HCT116 (cell line): ENCODE results near the gene FES. TPM values are rescaled to one million over a fixed set of nuclear protein-coding genes. Genes with fewer than 3 reads are reported as not detected.

Experiments
- ATAC-seq: fragments of 200-7000 bp; cut with Tn5 transposase; 2 replicates; pipeline ENCODE4 v1.9.1; 2020; ENCODE audit warnings: mild to moderate bottlenecking, moderate library complexity
- BruUV-seq: library from RNA; stranded (reverse); fragments of 400-500 nt; replicated peaks from 2 replicates; lab custom pipeline; 2021; lab: Mats Ljungman, UMichigan
- CTCF ChIA-PET: fragments of 300-600 bp; sonication (Branson Sonifier 250); formaldehyde crosslinking; loops from one replicate; lab custom pipeline; 2021; ENCODE audit warnings: antibody characterized with exemption; lab: Charles Lee
- POLR2A ChIA-PET: fragments of 300-600, 350-600 bp; sonication (Branson Sonifier 250); formaldehyde crosslinking; loops from one replicate; lab custom pipeline; 2021; ENCODE audit warnings: antibody characterized with exemption; lab: Charles Lee
- RAD21 ChIA-PET, 2 experiments: fragments of 300-600 bp; sonication (Branson Sonifier 250); formaldehyde crosslinking; loops; one replicate each; lab custom pipeline; 2023; ENCODE audit warnings: low total read pairs in 2 of 2; ENCODE audit not compliant: uncharacterized antibody in 2 of 2, unreplicated experiment in 2 of 2, low non-redundant PET in 1 of 2; lab: Charles Lee
- DNase-seq: peaks from one replicate; pipeline ENCODE4 v3.0.0-alpha.2; 2010; ENCODE audit warnings: low read depth, low spot score
- H2AFZ ChIP-seq: fragments of 200-600 bp; shearing (Covaris generic), sonication (generic); 2 replicates; pipeline ENCODE4 v1.6.1; 2017; ENCODE audit warnings: low read depth, mixed run types, mixed read lengths, antibody characterized with exemption, low read length; ENCODE audit not compliant: poor library complexity, severe bottlenecking
- H3K27ac ChIP-seq: 2 replicates; pipeline ENCODE4 v1.5.1; 2012; ENCODE audit warnings: low read depth, low read length
- H3K27me3 ChIP-seq: fragments of 200-600 bp; sonication (generic); 2 replicates; pipeline ENCODE4 v1.6.1; 2016; ENCODE audit warnings: mixed run types, low read length, mixed read lengths; ENCODE audit not compliant: insufficient read depth
- H3K36me3 ChIP-seq, 2 experiments: fragments of 200-500 bp in 1 of 2; fragments of 200-600 bp in 1 of 2; sonication (Bioruptor generic) in 1 of 2; sonication (generic) in 1 of 2; 2 replicates each; pipeline versions ENCODE4 v1.5.1 to v1.6.1; 2014 to 2016; ENCODE audit warnings: low read length in 2 of 2, inconsistent platforms in 1 of 2, mixed read lengths in 1 of 2, mixed run types in 1 of 2; ENCODE audit not compliant: insufficient read depth in 2 of 2, control insufficient read depth in 1 of 2
- H3K4me1 ChIP-seq, 2 experiments: fragments of 200-600 bp in 1 of 2; sonication (generic) in 1 of 2; 2 replicates each; pipeline versions ENCODE4 v1.5.1 to v1.6.1; 2012 to 2017; ENCODE audit warnings: low read length in 2 of 2, inconsistent platforms in 1 of 2, mild to moderate bottlenecking in 1 of 2, mixed read lengths in 1 of 2, mixed run types in 1 of 2, moderate library complexity in 1 of 2; ENCODE audit not compliant: insufficient read depth in 2 of 2, control insufficient read depth in 1 of 2
- H3K4me2 ChIP-seq: fragments of 200-600 bp; sonication (generic); 2 replicates; pipeline ENCODE4 v1.6.1; 2017; ENCODE audit warnings: mixed run types, low read length, mixed read lengths
- H3K4me3 ChIP-seq, 2 experiments: fragments of 200-600 bp in 1 of 2; sonication (generic) in 1 of 2; replicated peaks in 1 of 2; 2 replicates each; pipeline ENCODE4 v1.5.1; 2011 to 2016; ENCODE audit warnings: low read length in 2 of 2, control low read depth in 1 of 2, low read depth in 1 of 2, mild to moderate bottlenecking in 1 of 2, mixed read lengths in 1 of 2, mixed run types in 1 of 2
- H3K79me2 ChIP-seq: fragments of 200-600 bp; sonication (generic); 2 replicates; pipeline ENCODE4 v1.6.1; 2017; ENCODE audit warnings: mild to moderate bottlenecking, mixed run types, low read length, moderate library complexity, mixed read lengths; ENCODE audit not compliant: insufficient read depth
- H3K9ac ChIP-seq: fragments of 200-600 bp; sonication (generic); 2 replicates; pipeline ENCODE4 v1.6.1; 2016; ENCODE audit warnings: low read length, mixed read lengths
- H3K9me2 ChIP-seq: fragments of 200-600 bp; sonication (generic), shearing (Covaris generic); 2 replicates; pipeline ENCODE4 v1.6.1; 2017; ENCODE audit warnings: mixed run types, mild to moderate bottlenecking, moderate library complexity; ENCODE audit not compliant: insufficient read depth
- H3K9me3 ChIP-seq, 2 experiments: fragments of 200-500 bp in 1 of 2; fragments of 200-600 bp in 1 of 2; sonication (Bioruptor generic) in 1 of 2; sonication (generic) in 1 of 2; 2 replicates each; pipeline ENCODE4 v1.6.1; 2014 to 2017; ENCODE audit warnings: low read length in 2 of 2, mixed read lengths in 2 of 2, inconsistent platforms in 1 of 2, low read depth in 1 of 2, mild to moderate bottlenecking in 1 of 2, mixed run types in 1 of 2, moderate library complexity in 1 of 2; ENCODE audit not compliant: control insufficient read depth in 1 of 2, insufficient read depth in 1 of 2
- H4K20me1 ChIP-seq: fragments of 200-600 bp; sonication (generic), shearing (Covaris generic); 2 replicates; pipeline ENCODE4 v1.6.1; 2017; ENCODE audit warnings: mixed run types, mild to moderate bottlenecking, moderate library complexity; ENCODE audit not compliant: insufficient read depth
- CEBPB ChIP-seq: IDR thresholded peaks from 2 replicates; pipeline ENCODE4 v1.6.1; 2012; ENCODE audit warnings: low read depth
- EGR1 ChIP-seq: IDR thresholded peaks from 2 replicates; pipeline ENCODE4 v1.6.1; 2012; ENCODE audit warnings: low read depth
- EZH2 ChIP-seq: fragments of 200-600 bp; sonication (generic); IDR thresholded peaks from 2 replicates; pipeline ENCODE4 v1.6.1; 2017; ENCODE audit warnings: antibody characterized with exemption, mixed run types
- EZH2phosphoT487 ChIP-seq: fragments of 200-600 bp; IDR thresholded peaks from 2 replicates; pipeline ENCODE4 v1.6.1; 2018; ENCODE audit warnings: antibody characterized with exemption, borderline replicate concordance
- FOSL1 ChIP-seq: IDR thresholded peaks from 2 replicates; pipeline ENCODE4 v1.6.1; 2012; ENCODE audit warnings: low read depth
- JUND ChIP-seq: IDR thresholded peaks from 2 replicates; pipeline ENCODE4 v1.6.1; 2012
- SIN3A ChIP-seq: IDR thresholded peaks from 2 replicates; pipeline ENCODE4 v1.6.1; 2012; ENCODE audit warnings: low read depth
- SP1 ChIP-seq: IDR thresholded peaks from 2 replicates; pipeline ENCODE4 v1.6.1; 2012; ENCODE audit warnings: low read depth
- YY1 ChIP-seq: IDR thresholded peaks from 2 replicates; pipeline ENCODE4 v1.6.1; 2011; ENCODE audit warnings: low read length, low read depth, moderate library complexity, mild to moderate bottlenecking; ENCODE audit not compliant: insufficient replicate concordance; ENCODE audit errors: extremely low read depth
- ZNF274 ChIP-seq: fragments of 200-500 bp; sonication (Bioruptor generic); IDR thresholded peaks from 2 replicates; pipeline ENCODE4 v1.6.1; 2014; ENCODE audit warnings: mild to moderate bottlenecking, low read depth, low read length, inconsistent platforms
- intact Hi-C: fragments of 100-400 bp; cut with micrococcal nuclease; formaldehyde crosslinking; loops from 2 replicates; pipeline ENCODE4 v1.10.0; 2022
- total RNA-seq: library from RNA; stranded (reverse); gene quantifications from one replicate; pipeline ENCODE4 v1.2.1, GENCODE V29; 2021; ENCODE audit not compliant: unreplicated experiment
- TF ChIP-seq, protein P1 (sequence below): IDR thresholded peaks from 2 replicates; pipeline ENCODE4 v1.6.1; 2012; ENCODE audit warnings: low read depth
- TF ChIP-seq, protein P2 (sequence below), 3 experiments: fragments of 200-600 bp in 1 of 3; sonication (generic) in 1 of 3; IDR thresholded peaks in 2 of 3; conservative IDR thresholded peaks in 1 of 3; 2 replicates each; pipeline ENCODE4 v1.5.1; 2012 to 2017; ENCODE audit warnings: low read depth in 2 of 3, low read length in 2 of 3, antibody characterized with exemption in 1 of 3, borderline replicate concordance in 1 of 3, control low read depth in 1 of 3, mild to moderate bottlenecking in 1 of 3, mixed read lengths in 1 of 3, mixed run types in 1 of 3, moderate library complexity in 1 of 3; ENCODE audit not compliant: insufficient read depth in 1 of 3
- TF ChIP-seq, protein P3 (sequence below): IDR thresholded peaks from 2 replicates; pipeline ENCODE4 v1.6.1; 2012
- TF ChIP-seq, protein P4 (sequence below): IDR thresholded peaks from 2 replicates; pipeline ENCODE4 v1.6.1; 2012

Gene FES
- total RNA-seq, 1 experiment from 2014 or later: 5.3 TPM

DNA sequence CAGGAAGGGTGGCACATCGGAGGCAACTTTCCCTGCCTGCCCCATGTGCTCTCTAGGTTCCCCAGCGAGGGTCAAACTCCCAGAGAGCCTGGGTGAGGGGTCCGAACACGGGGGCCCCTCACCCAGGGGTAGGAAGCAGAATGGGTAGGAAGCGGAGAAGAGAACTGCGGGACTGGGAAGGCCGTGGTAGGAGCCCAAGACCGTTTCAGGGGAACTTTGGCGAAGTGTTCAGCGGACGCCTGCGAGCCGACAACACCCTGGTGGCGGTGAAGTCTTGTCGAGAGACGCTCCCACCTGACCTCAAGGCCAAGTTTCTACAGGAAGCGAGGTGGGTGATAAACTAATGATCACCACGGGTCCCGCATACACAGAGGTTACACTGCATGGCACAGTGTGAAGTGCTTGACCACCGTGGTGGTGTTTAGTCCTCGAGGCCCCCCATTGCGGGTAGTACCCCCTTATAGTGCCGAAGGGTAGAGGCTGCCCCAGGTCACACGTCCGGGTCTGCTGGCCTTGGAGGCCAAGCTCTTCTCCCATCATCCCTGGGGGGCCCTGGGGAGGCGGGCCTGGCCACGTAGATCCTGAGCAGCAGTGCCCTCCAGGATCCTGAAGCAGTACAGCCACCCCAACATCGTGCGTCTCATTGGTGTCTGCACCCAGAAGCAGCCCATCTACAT lies 8.3 kb downstream of the FES start:
- peak overlapping the region; percentile 55; the same call in 1 of the 2 replicates for H3K9ac ChIP-seq
- H3K4me3 ChIP-seq: peak overlapping the region; percentile 68 to 79
- H3K4me2 ChIP-seq: peak overlapping the region; percentile 85
- ChIA-PET POLR2A (interaction anchor here (0.7 to 1.2 kb wide), 4 partner anchors 10 to 42 kb away, joined by 3 read pairs; partner anchors contain the start of genes FURIN, MAN2A2 and UNC45A), RAD21 (interaction anchor here (0.7 to 0.8 kb wide), 2 partner anchors 42 to 379 kb away, joined by 3 to 4 read pairs; partner anchors contain the start of gene UNC45A (in 1 of the 2)), CTCF (interaction anchor here (0.8 to 1.8 kb wide), 19 partner anchors 10 to 599 kb away, joined by 3 to 20 read pairs (median 4); partner anchors contain the start of genes FURIN, HDDC3, MAN2A2 and RCCD1)
- peaks cover 0 to 15% of the 10 kb centered on the region in 2 experiments; a peak in 2 of 4 replicates for H3K4me1 ChIP-seq
- H3K9me2 ChIP-seq: no peaks in the 10 kb centered on the region
- no peaks in the 10 kb centered on the region for H4K20me1 ChIP-seq
- no peaks in the 10 kb centered on the region for H3K27me3 ChIP-seq
- H3K79me2 ChIP-seq: no peaks in the 10 kb centered on the region
- DNase-seq: no peak
- peak; percentile 10 for ATAC-seq
- H3K36me3 ChIP-seq: no peaks in the 10 kb centered on the region
- H3K27ac ChIP-seq: no peak overlapping the region; the same call in 1 of the 2 replicates
- peak overlapping the region; percentile 71 for H2AFZ ChIP-seq
- BruUV-seq: no TSS peak
- intact Hi-C loops: no loop called here
- no peaks in the 10 kb centered on the region for H3K9me3 ChIP-seq
- TF ChIP-seq ZNF274: no peak
- TF ChIP-seq EZH2: no peak
- TF ChIP-seq, protein P1, sequence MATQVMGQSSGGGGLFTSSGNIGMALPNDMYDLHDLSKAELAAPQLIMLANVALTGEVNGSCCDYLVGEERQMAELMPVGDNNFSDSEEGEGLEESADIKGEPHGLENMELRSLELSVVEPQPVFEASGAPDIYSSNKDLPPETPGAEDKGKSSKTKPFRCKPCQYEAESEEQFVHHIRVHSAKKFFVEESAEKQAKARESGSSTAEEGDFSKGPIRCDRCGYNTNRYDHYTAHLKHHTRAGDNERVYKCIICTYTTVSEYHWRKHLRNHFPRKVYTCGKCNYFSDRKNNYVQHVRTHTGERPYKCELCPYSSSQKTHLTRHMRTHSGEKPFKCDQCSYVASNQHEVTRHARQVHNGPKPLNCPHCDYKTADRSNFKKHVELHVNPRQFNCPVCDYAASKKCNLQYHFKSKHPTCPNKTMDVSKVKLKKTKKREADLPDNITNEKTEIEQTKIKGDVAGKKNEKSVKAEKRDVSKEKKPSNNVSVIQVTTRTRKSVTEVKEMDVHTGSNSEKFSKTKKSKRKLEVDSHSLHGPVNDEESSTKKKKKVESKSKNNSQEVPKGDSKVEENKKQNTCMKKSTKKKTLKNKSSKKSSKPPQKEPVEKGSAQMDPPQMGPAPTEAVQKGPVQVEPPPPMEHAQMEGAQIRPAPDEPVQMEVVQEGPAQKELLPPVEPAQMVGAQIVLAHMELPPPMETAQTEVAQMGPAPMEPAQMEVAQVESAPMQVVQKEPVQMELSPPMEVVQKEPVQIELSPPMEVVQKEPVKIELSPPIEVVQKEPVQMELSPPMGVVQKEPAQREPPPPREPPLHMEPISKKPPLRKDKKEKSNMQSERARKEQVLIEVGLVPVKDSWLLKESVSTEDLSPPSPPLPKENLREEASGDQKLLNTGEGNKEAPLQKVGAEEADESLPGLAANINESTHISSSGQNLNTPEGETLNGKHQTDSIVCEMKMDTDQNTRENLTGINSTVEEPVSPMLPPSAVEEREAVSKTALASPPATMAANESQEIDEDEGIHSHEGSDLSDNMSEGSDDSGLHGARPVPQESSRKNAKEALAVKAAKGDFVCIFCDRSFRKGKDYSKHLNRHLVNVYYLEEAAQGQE: no peak
- no peak for TF ChIP-seq YY1
- TF ChIP-seq, protein P2, sequence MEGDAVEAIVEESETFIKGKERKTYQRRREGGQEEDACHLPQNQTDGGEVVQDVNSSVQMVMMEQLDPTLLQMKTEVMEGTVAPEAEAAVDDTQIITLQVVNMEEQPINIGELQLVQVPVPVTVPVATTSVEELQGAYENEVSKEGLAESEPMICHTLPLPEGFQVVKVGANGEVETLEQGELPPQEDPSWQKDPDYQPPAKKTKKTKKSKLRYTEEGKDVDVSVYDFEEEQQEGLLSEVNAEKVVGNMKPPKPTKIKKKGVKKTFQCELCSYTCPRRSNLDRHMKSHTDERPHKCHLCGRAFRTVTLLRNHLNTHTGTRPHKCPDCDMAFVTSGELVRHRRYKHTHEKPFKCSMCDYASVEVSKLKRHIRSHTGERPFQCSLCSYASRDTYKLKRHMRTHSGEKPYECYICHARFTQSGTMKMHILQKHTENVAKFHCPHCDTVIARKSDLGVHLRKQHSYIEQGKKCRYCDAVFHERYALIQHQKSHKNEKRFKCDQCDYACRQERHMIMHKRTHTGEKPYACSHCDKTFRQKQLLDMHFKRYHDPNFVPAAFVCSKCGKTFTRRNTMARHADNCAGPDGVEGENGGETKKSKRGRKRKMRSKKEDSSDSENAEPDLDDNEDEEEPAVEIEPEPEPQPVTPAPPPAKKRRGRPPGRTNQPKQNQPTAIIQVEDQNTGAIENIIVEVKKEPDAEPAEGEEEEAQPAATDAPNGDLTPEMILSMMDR (IDR thresholded peaks at IDR 0.05 in 2 of 3, conservative IDR thresholded peaks at IDR 0.05 in 1 of 3; ENCODE audit: borderline replicate concordance in 1 of 3, insufficient read depth in 1 of 3, low read depth in 2 of 3, low read length in 2 of 3): no peak
- TF ChIP-seq, protein P3, sequence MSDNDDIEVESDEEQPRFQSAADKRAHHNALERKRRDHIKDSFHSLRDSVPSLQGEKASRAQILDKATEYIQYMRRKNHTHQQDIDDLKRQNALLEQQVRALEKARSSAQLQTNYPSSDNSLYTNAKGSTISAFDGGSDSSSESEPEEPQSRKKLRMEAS: no peak
- TF ChIP-seq, protein P4, sequence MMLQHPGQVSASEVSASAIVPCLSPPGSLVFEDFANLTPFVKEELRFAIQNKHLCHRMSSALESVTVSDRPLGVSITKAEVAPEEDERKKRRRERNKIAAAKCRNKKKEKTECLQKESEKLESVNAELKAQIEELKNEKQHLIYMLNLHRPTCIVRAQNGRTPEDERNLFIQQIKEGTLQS: no peak
- TF ChIP-seq EGR1: no peak
- no peak for TF ChIP-seq SIN3A
- TF ChIP-seq JUND: no peak
- no peak for TF ChIP-seq FOSL1
- TF ChIP-seq CEBPB: no peak
- no peak for TF ChIP-seq SP1
- TF ChIP-seq EZH2phosphoT487: no peak
